NB4 (cell line): ENCODE measurements around the gene TERT.

Experiments
- CTCF ChIP-seq: IDR thresholded peaks from one replicate; pipeline ENCODE4 v1.5.1; 2012; ENCODE audit warnings: low read depth, low read length
- POLR2A ChIP-seq: IDR thresholded peaks from 2 replicates; pipeline ENCODE4 v1.6.1; 2011; ENCODE audit warnings: mild to moderate bottlenecking; ENCODE audit not compliant: insufficient read length; ENCODE audit errors: extremely low read depth

DNA sequence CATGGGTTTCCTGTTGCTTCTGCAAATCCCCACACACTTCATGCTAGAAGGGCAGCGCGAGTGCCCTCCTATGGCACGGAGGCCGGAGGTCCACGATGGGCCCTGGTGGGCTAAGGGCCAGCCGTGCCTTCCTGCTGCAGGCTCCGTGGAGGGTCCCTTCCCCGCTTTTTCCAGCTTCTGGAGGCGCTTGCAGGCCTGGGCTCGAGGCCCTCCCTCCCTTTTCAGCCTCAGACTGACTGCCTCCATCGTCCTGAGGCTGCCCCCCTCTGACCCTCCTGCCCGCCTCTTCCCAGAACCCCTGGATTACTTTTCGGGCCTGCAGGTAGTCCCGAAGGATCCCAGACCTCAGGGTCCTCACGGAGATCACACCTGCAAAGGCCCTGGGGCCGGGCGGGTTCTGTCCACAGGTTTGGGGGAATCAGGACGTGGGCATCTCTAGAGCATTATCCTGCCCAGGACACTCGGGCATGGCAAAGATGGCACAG, 3.2 kb upstream of the TERT start:
- no peak for TF ChIP-seq CTCF
- no peak for TF ChIP-seq POLR2A
